ENCODE measurements around the gene SP100.

The SP100 gene

DNA sequence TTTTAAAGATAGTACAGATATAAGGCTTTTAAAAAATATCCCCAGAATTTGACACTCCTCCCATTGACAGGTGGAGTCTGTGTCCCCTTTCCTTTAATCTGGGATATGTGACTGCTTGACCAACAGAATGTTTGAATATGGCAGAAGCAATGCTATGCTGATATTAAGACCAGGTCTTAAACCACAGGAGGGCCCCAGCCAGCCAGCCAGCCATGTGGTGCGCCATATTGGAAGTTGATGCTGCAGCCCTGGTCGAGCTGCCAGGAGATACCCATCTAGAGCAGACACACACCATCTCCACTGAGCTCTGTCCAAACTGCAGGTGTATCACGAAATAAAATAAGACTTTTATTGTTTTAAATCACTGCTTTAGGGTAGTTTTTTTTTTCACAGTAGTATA lies 174.3 kb downstream of the SP100 start:
- H3K4me3 ChIP-seq (ENCODE audit: low read depth, low read length): no peak overlapping the region
- POLR2A ChIA-PET: no interaction called here
- CTCF ChIA-PET: interaction anchor here (0.5 to 0.7 kb wide), 3 partner anchors 265 to 839 kb away, joined by 4 to 6 read pairs (median 4); no protein-coding TSS in a partner anchor
- no peaks in the 10 kb centered on the region for H3K36me3 ChIP-seq (ENCODE audit: control insufficient read depth in 2 of 2, insufficient read depth in 1 of 2, low read length in 2 of 2)
- TF ChIP-seq ZNF146 (tag by site-specific recombination; IDR thresholded peaks at IDR 0.05) (no peak), ZNF529 (tag by site-specific recombination; IDR thresholded peaks at IDR 0.05; ENCODE audit: insufficient replicate concordance) (no peak), SP2 (tag by site-specific recombination; IDR thresholded peaks at IDR 0.05) (no peak), ZNF658 (tag by site-specific recombination; IDR thresholded peaks at IDR 0.05) (no peak), GLIS2 (tag by site-specific recombination; IDR thresholded peaks at IDR 0.05) (no peak), ZNF791 (tag by site-specific recombination; IDR thresholded peaks at IDR 0.05) (no peak), YY2 (tag by site-specific recombination; IDR thresholded peaks at IDR 0.05) (no peak), ZNF707 (tag by site-specific recombination; IDR thresholded peaks at IDR 0.05) (no peak), ZNF701 (tag by site-specific recombination; IDR thresholded peaks at IDR 0.05) (no peak), ZNF114 (tag by site-specific recombination; IDR thresholded peaks at IDR 0.05) (no peak)
- TF ChIP-seq, protein P1, sequence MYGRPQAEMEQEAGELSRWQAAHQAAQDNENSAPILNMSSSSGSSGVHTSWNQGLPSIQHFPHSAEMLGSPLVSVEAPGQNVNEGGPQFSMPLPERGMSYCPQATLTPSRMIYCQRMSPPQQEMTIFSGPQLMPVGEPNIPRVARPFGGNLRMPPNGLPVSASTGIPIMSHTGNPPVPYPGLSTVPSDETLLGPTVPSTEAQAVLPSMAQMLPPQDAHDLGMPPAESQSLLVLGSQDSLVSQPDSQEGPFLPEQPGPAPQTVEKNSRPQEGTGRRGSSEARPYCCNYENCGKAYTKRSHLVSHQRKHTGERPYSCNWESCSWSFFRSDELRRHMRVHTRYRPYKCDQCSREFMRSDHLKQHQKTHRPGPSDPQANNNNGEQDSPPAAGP (tag by site-specific recombination; IDR thresholded peaks at IDR 0.05): no peak
- TF ChIP-seq, protein P2, sequence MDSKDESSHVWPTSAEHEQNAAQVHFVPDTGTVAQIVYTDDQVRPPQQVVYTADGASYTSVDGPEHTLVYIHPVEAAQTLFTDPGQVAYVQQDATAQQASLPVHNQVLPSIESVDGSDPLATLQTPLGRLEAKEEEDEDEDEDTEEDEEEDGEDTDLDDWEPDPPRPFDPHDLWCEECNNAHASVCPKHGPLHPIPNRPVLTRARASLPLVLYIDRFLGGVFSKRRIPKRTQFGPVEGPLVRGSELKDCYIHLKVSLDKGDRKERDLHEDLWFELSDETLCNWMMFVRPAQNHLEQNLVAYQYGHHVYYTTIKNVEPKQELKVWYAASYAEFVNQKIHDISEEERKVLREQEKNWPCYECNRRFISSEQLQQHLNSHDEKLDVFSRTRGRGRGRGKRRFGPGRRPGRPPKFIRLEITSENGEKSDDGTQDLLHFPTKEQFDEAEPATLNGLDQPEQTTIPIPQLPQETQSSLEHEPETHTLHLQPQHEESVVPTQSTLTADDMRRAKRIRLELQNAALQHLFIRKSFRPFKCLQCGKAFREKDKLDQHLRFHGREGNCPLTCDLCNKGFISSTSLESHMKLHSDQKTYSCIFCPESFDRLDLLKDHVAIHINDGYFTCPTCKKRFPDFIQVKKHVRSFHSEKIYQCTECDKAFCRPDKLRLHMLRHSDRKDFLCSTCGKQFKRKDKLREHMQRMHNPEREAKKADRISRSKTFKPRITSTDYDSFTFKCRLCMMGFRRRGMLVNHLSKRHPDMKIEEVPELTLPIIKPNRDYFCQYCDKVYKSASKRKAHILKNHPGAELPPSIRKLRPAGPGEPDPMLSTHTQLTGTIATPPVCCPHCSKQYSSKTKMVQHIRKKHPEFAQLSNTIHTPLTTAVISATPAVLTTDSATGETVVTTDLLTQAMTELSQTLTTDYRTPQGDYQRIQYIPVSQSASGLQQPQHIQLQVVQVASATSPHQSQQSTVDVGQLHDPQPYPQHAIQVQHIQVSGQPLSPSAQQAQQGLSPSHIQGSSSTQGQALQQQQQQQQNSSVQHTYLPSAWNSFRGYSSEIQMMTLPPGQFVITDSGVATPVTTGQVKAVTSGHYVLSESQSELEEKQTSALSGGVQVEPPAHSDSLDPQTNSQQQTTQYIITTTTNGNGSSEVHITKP (tag by site-specific recombination; IDR thresholded peaks at IDR 0.05): no peak
- H3K9me3 ChIP-seq (ENCODE audit: control insufficient read depth, insufficient read depth, low read depth, low read length): no peaks in the 10 kb centered on the region
- no peaks in the 10 kb centered on the region for H3K4me1 ChIP-seq (ENCODE audit: control insufficient read depth, insufficient read depth, low read length)
- no peak overlapping the region for H3K27ac ChIP-seq (ENCODE audit: extremely low read depth, low read depth, low read length)

DNA sequence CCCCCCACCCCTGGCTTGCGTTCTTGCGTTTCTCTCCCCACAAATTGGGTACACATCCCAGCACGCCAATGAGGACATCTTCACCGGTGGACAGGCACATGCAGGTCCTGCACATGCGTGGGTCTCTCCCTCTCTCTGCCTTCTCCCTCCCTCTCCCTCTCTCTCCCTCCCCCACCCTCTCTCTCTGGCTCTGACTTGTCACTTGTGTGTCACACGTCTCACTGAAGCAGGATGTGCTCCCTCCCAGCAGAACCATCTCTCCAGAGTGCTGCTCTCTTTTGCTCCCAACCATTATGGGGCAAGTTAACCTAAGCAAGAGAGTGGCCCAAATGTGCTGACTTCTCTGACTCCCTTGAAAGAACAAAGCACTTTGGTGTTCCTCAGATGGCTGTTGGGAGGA lies 175.8 kb downstream of the SP100 start:
- Histone ChIP-seq H3K27ac (ENCODE audit: extremely low read depth, low read depth, low read length) (no peak overlapping the region), H3K4me3 (ENCODE audit: low read depth, low read length) (no peak overlapping the region), H3K36me3 (ENCODE audit: control insufficient read depth in 2 of 2, insufficient read depth in 1 of 2, low read length in 2 of 2) (no peaks in the 10 kb centered on the region), H3K9me3 (ENCODE audit: control insufficient read depth, insufficient read depth, low read depth, low read length) (no peaks in the 10 kb centered on the region), H3K4me1 (ENCODE audit: control insufficient read depth, insufficient read depth, low read length) (no peaks in the 10 kb centered on the region)
- ChIA-PET CTCF (no interaction called here), POLR2A (no interaction called here)
- TF ChIP-seq ZNF76 (tag by site-specific recombination; IDR thresholded peaks at IDR 0.05; ENCODE audit: borderline replicate concordance, low read depth) (no peak), ZBTB48 (tag by site-specific recombination; IDR thresholded peaks at IDR 0.05) (no peak), ZNF501 (tag by site-specific recombination; IDR thresholded peaks at IDR 0.05) (no peak), RBAK (tag by site-specific recombination; IDR thresholded peaks at IDR 0.05) (no peak), ZNF223 (tag by site-specific recombination; IDR thresholded peaks at IDR 0.05) (no peak), ZNF701 (tag by site-specific recombination; IDR thresholded peaks at IDR 0.05) (no peak), ZSCAN30 (tag by site-specific recombination; IDR thresholded peaks at IDR 0.05) (no peak), ZXDB (tag by site-specific recombination; IDR thresholded peaks at IDR 0.05) (no peak), ZNF621 (tag by site-specific recombination; IDR thresholded peaks at IDR 0.05) (no peak), ZNF37A (tag by site-specific recombination; IDR thresholded peaks at IDR 0.05) (no peak), ZNF843 (tag by site-specific recombination; IDR thresholded peaks at IDR 0.05) (no peak), ZBTB1 (tag by site-specific recombination; IDR thresholded peaks at IDR 0.05) (no peak), ZNF596 (tag by site-specific recombination; IDR thresholded peaks at IDR 0.05) (no peak)
- TF ChIP-seq, protein P3, sequence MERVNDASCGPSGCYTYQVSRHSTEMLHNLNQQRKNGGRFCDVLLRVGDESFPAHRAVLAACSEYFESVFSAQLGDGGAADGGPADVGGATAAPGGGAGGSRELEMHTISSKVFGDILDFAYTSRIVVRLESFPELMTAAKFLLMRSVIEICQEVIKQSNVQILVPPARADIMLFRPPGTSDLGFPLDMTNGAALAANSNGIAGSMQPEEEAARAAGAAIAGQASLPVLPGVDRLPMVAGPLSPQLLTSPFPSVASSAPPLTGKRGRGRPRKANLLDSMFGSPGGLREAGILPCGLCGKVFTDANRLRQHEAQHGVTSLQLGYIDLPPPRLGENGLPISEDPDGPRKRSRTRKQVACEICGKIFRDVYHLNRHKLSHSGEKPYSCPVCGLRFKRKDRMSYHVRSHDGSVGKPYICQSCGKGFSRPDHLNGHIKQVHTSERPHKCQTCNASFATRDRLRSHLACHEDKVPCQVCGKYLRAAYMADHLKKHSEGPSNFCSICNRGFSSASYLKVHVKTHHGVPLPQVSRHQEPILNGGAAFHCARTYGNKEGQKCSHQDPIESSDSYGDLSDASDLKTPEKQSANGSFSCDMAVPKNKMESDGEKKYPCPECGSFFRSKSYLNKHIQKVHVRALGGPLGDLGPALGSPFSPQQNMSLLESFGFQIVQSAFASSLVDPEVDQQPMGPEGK (tag by site-specific recombination; IDR thresholded peaks at IDR 0.05): no peak
- TF ChIP-seq, protein P4, sequence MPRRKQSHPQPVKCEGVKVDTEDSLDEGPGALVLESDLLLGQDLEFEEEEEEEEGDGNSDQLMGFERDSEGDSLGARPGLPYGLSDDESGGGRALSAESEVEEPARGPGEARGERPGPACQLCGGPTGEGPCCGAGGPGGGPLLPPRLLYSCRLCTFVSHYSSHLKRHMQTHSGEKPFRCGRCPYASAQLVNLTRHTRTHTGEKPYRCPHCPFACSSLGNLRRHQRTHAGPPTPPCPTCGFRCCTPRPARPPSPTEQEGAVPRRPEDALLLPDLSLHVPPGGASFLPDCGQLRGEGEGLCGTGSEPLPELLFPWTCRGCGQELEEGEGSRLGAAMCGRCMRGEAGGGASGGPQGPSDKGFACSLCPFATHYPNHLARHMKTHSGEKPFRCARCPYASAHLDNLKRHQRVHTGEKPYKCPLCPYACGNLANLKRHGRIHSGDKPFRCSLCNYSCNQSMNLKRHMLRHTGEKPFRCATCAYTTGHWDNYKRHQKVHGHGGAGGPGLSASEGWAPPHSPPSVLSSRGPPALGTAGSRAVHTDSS (tag by site-specific recombination; IDR thresholded peaks at IDR 0.05): no peak
- TF ChIP-seq, protein P5, sequence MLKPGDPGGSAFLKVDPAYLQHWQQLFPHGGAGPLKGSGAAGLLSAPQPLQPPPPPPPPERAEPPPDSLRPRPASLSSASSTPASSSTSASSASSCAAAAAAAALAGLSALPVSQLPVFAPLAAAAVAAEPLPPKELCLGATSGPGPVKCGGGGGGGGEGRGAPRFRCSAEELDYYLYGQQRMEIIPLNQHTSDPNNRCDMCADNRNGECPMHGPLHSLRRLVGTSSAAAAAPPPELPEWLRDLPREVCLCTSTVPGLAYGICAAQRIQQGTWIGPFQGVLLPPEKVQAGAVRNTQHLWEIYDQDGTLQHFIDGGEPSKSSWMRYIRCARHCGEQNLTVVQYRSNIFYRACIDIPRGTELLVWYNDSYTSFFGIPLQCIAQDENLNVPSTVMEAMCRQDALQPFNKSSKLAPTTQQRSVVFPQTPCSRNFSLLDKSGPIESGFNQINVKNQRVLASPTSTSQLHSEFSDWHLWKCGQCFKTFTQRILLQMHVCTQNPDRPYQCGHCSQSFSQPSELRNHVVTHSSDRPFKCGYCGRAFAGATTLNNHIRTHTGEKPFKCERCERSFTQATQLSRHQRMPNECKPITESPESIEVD (tag by site-specific recombination; IDR thresholded peaks at IDR 0.05): no peak

All from HEK293 (cell line).